OCI-LY1 (cell line): ENCODE results near the gene RNF11.

Experiments used
- H2AFZ ChIP-seq: fragments of 200-600 bp; sonication (generic), shearing (Covaris generic); 2 replicates; pipeline ENCODE4 v1.6.0; 2014; ENCODE audit warnings: antibody characterized with exemption, mild to moderate bottlenecking, low read length
- H3F3A ChIP-seq: fragments of 200-600 bp; sonication (generic), shearing (Covaris generic); 2 replicates; pipeline ENCODE4 v1.6.0; 2014; ENCODE audit warnings: mild to moderate bottlenecking, antibody characterized with exemption, low read length, moderate library complexity; ENCODE audit not compliant: insufficient read depth
- H3K27ac ChIP-seq: fragments of 200-600 bp; sonication (generic); 2 replicates; pipeline ENCODE4 v1.5.1; 2014; ENCODE audit warnings: low read length, mixed run types, mild to moderate bottlenecking, low read depth; ENCODE audit not compliant: poor library complexity, severe bottlenecking
- H3K27me3 ChIP-seq: fragments of 200-600 bp; sonication (generic); 2 replicates; pipeline ENCODE4 v1.6.0; 2014; ENCODE audit warnings: antibody characterized with exemption, mild to moderate bottlenecking, low read length, moderate library complexity; ENCODE audit not compliant: insufficient read depth
- H3K36me3 ChIP-seq: fragments of 200-600 bp; sonication (generic); 2 replicates; pipeline ENCODE4 v1.6.1; 2014; ENCODE audit warnings: mild to moderate bottlenecking, antibody characterized with exemption, low read length, moderate library complexity, mixed read lengths; ENCODE audit not compliant: insufficient read depth
- H3K4me1 ChIP-seq: fragments of 200-600 bp; sonication (generic); 2 replicates; pipeline ENCODE4 v1.5.1; 2014; ENCODE audit warnings: mild to moderate bottlenecking, low read length, moderate library complexity; ENCODE audit not compliant: insufficient read depth, severe bottlenecking
- H3K4me2 ChIP-seq: fragments of 200-600 bp; sonication (generic), shearing (Covaris generic); 2 replicates; pipeline ENCODE4 v1.6.1; 2014; ENCODE audit warnings: low read length
- H3K4me3 ChIP-seq: fragments of 200-600 bp; sonication (generic); 2 replicates; pipeline ENCODE4 v1.5.1; 2014; ENCODE audit warnings: low read length, low read depth, mild to moderate bottlenecking, mixed read lengths; ENCODE audit not compliant: poor library complexity, severe bottlenecking
- H3K79me2 ChIP-seq: fragments of 200-600 bp; shearing (Covaris generic); 2 replicates; pipeline ENCODE4 v1.6.1; 2016; ENCODE audit warnings: mixed run types, low read length, mixed read lengths; ENCODE audit not compliant: insufficient read depth
- H3K9ac ChIP-seq: fragments of 200-600 bp; sonication (generic), shearing (Covaris generic); 2 replicates; pipeline ENCODE4 v1.6.1; 2014; ENCODE audit warnings: mild to moderate bottlenecking, low read length, mixed read lengths
- H3K9me2 ChIP-seq: fragments of 200-600 bp; sonication (generic), shearing (Covaris generic); 2 replicates; pipeline ENCODE4 v1.6.1; 2014; ENCODE audit warnings: low read depth, mild to moderate bottlenecking, low read length, mixed read lengths
- H3K9me3 ChIP-seq: fragments of 200-600 bp; shearing (Covaris generic); 2 replicates; pipeline ENCODE4 v1.6.1; 2014; ENCODE audit warnings: low read length, mixed read lengths
- H4K20me1 ChIP-seq: fragments of 200-600 bp; sonication (generic), shearing (Covaris generic); 2 replicates; pipeline ENCODE4 v1.6.0; 2016; ENCODE audit warnings: mild to moderate bottlenecking, low read length; ENCODE audit not compliant: insufficient read depth
- EZH2 ChIP-seq: fragments of 200-600 bp; sonication (generic), shearing (Covaris generic); IDR thresholded peaks from 2 replicates; pipeline ENCODE4 v1.8.0; 2017; ENCODE audit warnings: borderline replicate concordance, mixed run types, mild to moderate bottlenecking, antibody characterized with exemption, low read length, moderate library complexity, mixed read lengths
- TF ChIP-seq, protein P1 (sequence below): fragments of 200-600 bp; sonication (generic), shearing (Covaris generic); IDR thresholded peaks from 2 replicates; pipeline ENCODE4 v1.5.1; 2017; ENCODE audit warnings: mild to moderate bottlenecking, antibody characterized with exemption, low read length, moderate library complexity, mixed read lengths

Gene RNF11

GRCh38 chr1:51294566-51295184, 58.6 kb downstream of the RNF11 start:
- H3K79me2 ChIP-seq, result no peaks in the 10 kb centered on the region
- H3K9me2 ChIP-seq, result no peaks in the 10 kb centered on the region
- no peaks in the 10 kb centered on the region; the same call in 1 of the 2 replicates for H3K27me3 ChIP-seq
- H3K27ac ChIP-seq, result no peak overlapping the region
- TF ChIP-seq, protein P1, sequence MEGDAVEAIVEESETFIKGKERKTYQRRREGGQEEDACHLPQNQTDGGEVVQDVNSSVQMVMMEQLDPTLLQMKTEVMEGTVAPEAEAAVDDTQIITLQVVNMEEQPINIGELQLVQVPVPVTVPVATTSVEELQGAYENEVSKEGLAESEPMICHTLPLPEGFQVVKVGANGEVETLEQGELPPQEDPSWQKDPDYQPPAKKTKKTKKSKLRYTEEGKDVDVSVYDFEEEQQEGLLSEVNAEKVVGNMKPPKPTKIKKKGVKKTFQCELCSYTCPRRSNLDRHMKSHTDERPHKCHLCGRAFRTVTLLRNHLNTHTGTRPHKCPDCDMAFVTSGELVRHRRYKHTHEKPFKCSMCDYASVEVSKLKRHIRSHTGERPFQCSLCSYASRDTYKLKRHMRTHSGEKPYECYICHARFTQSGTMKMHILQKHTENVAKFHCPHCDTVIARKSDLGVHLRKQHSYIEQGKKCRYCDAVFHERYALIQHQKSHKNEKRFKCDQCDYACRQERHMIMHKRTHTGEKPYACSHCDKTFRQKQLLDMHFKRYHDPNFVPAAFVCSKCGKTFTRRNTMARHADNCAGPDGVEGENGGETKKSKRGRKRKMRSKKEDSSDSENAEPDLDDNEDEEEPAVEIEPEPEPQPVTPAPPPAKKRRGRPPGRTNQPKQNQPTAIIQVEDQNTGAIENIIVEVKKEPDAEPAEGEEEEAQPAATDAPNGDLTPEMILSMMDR, result no peak
- TF ChIP-seq EZH2, result no peak
- H3F3A ChIP-seq, result no peaks in the 10 kb centered on the region
- no peaks in the 10 kb centered on the region for H4K20me1 ChIP-seq
- H2AFZ ChIP-seq, result no peak overlapping the region
- 0 out of 2 replicates have a peak, but pooled peaks cover 2% of the 10 kb centered on the region for H3K9me3 ChIP-seq
- no peak overlapping the region for H3K9ac ChIP-seq
- H3K4me1 ChIP-seq, result peaks cover 7% of the 10 kb centered on the region
- H3K4me3 ChIP-seq, result no peak overlapping the region
- H3K36me3 ChIP-seq, result no peaks in the 10 kb centered on the region
- no peak overlapping the region for H3K4me2 ChIP-seq

DNA sequence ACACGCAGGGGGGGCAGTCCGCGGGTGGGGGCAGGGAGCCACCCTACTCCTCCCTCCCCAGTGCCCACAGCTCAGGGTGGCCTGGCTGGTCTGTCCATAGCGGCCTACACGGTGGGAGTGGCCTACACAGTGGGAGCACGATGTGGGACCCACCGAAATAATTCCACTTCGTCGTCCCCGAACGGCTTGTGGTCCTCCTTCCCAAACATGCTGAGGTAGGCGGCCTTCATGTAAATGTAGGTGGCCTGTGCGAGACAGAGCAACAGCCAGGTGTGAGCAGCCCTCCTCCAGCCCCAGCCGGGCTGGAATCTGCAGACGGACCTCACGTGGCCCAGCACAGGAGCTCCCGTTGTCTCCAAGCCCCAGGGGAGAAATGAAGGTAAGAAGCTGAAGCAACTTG, 59.9 kb downstream of the RNF11 start:
- H3K9ac ChIP-seq, result no peak overlapping the region

DNA sequence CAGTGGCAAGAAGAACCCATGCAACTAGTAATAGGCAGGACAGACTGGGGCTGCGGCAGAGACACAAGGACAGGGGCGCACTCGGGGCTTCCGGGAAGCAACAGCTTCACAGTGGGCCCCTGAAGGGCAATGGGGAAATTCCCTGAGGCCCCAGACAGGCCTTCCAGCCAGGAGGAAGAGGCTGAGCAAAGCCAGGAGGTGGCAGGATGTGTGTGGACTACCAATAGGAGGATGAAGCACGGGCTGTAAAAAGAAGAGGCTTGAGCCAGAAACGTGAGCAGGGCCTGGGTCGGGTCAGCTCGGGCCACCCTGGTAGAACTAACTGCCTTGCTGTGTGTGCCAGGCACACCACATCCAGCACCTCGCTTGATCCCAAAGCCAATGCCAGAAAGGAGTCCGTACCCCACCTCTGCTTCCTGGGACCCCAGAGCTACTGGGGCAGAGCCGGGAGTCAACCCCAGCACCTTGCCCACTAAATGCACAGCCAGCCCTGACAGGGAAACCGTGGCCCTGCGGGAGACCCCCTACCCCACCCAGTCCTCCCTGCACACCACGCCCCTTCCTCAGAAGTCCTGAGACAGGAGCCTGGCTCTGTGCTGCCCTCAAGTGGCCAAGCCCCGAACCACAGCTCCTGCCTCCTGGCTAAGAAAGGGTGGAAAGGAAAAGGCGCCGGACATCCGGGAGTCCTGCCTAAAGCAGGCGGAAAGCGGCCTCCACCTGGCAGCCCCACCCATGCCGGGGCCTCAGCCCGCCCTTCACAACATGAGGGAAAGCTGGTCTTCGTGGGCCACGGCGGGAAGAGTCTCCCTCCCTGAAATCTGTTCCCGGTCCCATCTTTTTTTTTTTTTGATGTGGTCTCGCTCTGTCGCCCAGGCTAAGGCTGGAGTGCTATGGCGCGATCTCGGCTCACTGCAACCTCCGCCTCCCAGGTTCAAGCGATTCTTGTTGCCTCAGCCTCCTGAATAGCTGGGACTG, 60.6 kb downstream of the RNF11 start:
- H3K36me3 ChIP-seq, result no peaks in the 10 kb centered on the region
- H3F3A ChIP-seq, result no peaks in the 10 kb centered on the region
- no peak overlapping the region for H3K27ac ChIP-seq
- peaks cover 7% of the 10 kb centered on the region for H3K4me1 ChIP-seq
- H3K4me3 ChIP-seq, result peak overlapping the region; percentile 58
- H3K9ac ChIP-seq, result peak overlapping the region; percentile 57; the same call in 1 of the 2 replicates
- H3K9me3 ChIP-seq, result 0 out of 2 replicates have a peak, but pooled peaks cover 2% of the 10 kb centered on the region
- no peak for TF ChIP-seq EZH2
- TF ChIP-seq, protein P1, result peak; percentile 96
- H2AFZ ChIP-seq, result no peak overlapping the region
- H3K79me2 ChIP-seq, result no peaks in the 10 kb centered on the region
- no peaks in the 10 kb centered on the region for H3K9me2 ChIP-seq
- peak overlapping the region; percentile 84 for H3K4me2 ChIP-seq
- no peaks in the 10 kb centered on the region for H4K20me1 ChIP-seq
- H3K27me3 ChIP-seq, result no peaks in the 10 kb centered on the region; the same call in 1 of the 2 replicates

More for the DNA sequence above, 59.9 kb downstream of the RNF11 start:
- Histone ChIP-seq H2AFZ (no peak overlapping the region), H4K20me1 (no peaks in the 10 kb centered on the region), H3K4me1 (peaks cover 7% of the 10 kb centered on the region), H3K27me3 (no peaks in the 10 kb centered on the region; the same call in 1 of the 2 replicates), H3K4me3 (no peak overlapping the region), H3K27ac (no peak overlapping the region), H3K9me3 (0 out of 2 replicates have a peak, but pooled peaks cover 2% of the 10 kb centered on the region), H3K79me2 (no peaks in the 10 kb centered on the region), H3F3A (no peaks in the 10 kb centered on the region), H3K9me2 (no peaks in the 10 kb centered on the region), H3K36me3 (no peaks in the 10 kb centered on the region), H3K4me2 (no peak overlapping the region)
- TF ChIP-seq EZH2, result no peak
